HCT116 (cell line): ENCODE results near the gene ING1. TPM values are rescaled to one million over a fixed set of nuclear protein-coding genes. Genes with fewer than 3 reads are reported as not detected.
A peak's percentile ranks its signal among the peaks of the same experiment; 100 is the strongest.

ENCODE experiments used
- ATAC-seq: fragments of 200-7000 bp; cut with Tn5 transposase; 2 replicates; pipeline ENCODE4 v1.9.1; 2020; ENCODE audit warnings: mild to moderate bottlenecking, moderate library complexity
- BruUV-seq: library from RNA; stranded (reverse); fragments of 400-500 nt; replicated peaks from 2 replicates; lab custom pipeline; 2021; lab: Mats Ljungman, UMichigan
- CTCF ChIA-PET: fragments of 300-600 bp; sonication (Branson Sonifier 250); formaldehyde crosslinking; loops from one replicate; lab custom pipeline; 2021; ENCODE audit warnings: antibody characterized with exemption; lab: Charles Lee
- POLR2A ChIA-PET: fragments of 300-600, 350-600 bp; sonication (Branson Sonifier 250); formaldehyde crosslinking; loops from one replicate; lab custom pipeline; 2021; ENCODE audit warnings: antibody characterized with exemption; lab: Charles Lee
- RAD21 ChIA-PET, 2 experiments: fragments of 300-600 bp; sonication (Branson Sonifier 250); formaldehyde crosslinking; loops; one replicate each; lab custom pipeline; 2023; ENCODE audit warnings: low total read pairs in 2 of 2; ENCODE audit not compliant: uncharacterized antibody in 2 of 2, unreplicated experiment in 2 of 2, low non-redundant PET in 1 of 2; lab: Charles Lee
- DNase-seq: peaks from one replicate; pipeline ENCODE4 v3.0.0-alpha.2; 2010; ENCODE audit warnings: low read depth, low spot score
- H2AFZ ChIP-seq: fragments of 200-600 bp; shearing (Covaris generic), sonication (generic); 2 replicates; pipeline ENCODE4 v1.6.1; 2017; ENCODE audit warnings: low read depth, mixed run types, mixed read lengths, antibody characterized with exemption, low read length; ENCODE audit not compliant: poor library complexity, severe bottlenecking
- H3K27ac ChIP-seq: 2 replicates; pipeline ENCODE4 v1.5.1; 2012; ENCODE audit warnings: low read depth, low read length
- H3K27me3 ChIP-seq: fragments of 200-600 bp; sonication (generic); 2 replicates; pipeline ENCODE4 v1.6.1; 2016; ENCODE audit warnings: mixed run types, low read length, mixed read lengths; ENCODE audit not compliant: insufficient read depth
- H3K36me3 ChIP-seq, 2 experiments: fragments of 200-500 bp in 1 of 2; fragments of 200-600 bp in 1 of 2; sonication (Bioruptor generic) in 1 of 2; sonication (generic) in 1 of 2; 2 replicates each; pipeline versions ENCODE4 v1.5.1 to v1.6.1; 2014 to 2016; ENCODE audit warnings: low read length in 2 of 2, inconsistent platforms in 1 of 2, mixed read lengths in 1 of 2, mixed run types in 1 of 2; ENCODE audit not compliant: insufficient read depth in 2 of 2, control insufficient read depth in 1 of 2
- H3K4me1 ChIP-seq, 2 experiments: fragments of 200-600 bp in 1 of 2; sonication (generic) in 1 of 2; 2 replicates each; pipeline versions ENCODE4 v1.5.1 to v1.6.1; 2012 to 2017; ENCODE audit warnings: low read length in 2 of 2, inconsistent platforms in 1 of 2, mild to moderate bottlenecking in 1 of 2, mixed read lengths in 1 of 2, mixed run types in 1 of 2, moderate library complexity in 1 of 2; ENCODE audit not compliant: insufficient read depth in 2 of 2, control insufficient read depth in 1 of 2
- H3K4me2 ChIP-seq: fragments of 200-600 bp; sonication (generic); 2 replicates; pipeline ENCODE4 v1.6.1; 2017; ENCODE audit warnings: mixed run types, low read length, mixed read lengths
- H3K4me3 ChIP-seq, 2 experiments: fragments of 200-600 bp in 1 of 2; sonication (generic) in 1 of 2; replicated peaks in 1 of 2; 2 replicates each; pipeline ENCODE4 v1.5.1; 2011 to 2016; ENCODE audit warnings: low read length in 2 of 2, control low read depth in 1 of 2, low read depth in 1 of 2, mild to moderate bottlenecking in 1 of 2, mixed read lengths in 1 of 2, mixed run types in 1 of 2
- H3K79me2 ChIP-seq: fragments of 200-600 bp; sonication (generic); 2 replicates; pipeline ENCODE4 v1.6.1; 2017; ENCODE audit warnings: mild to moderate bottlenecking, mixed run types, low read length, moderate library complexity, mixed read lengths; ENCODE audit not compliant: insufficient read depth
- H3K9ac ChIP-seq: fragments of 200-600 bp; sonication (generic); 2 replicates; pipeline ENCODE4 v1.6.1; 2016; ENCODE audit warnings: low read length, mixed read lengths
- H3K9me2 ChIP-seq: fragments of 200-600 bp; sonication (generic), shearing (Covaris generic); 2 replicates; pipeline ENCODE4 v1.6.1; 2017; ENCODE audit warnings: mixed run types, mild to moderate bottlenecking, moderate library complexity; ENCODE audit not compliant: insufficient read depth
- H3K9me3 ChIP-seq, 2 experiments: fragments of 200-500 bp in 1 of 2; fragments of 200-600 bp in 1 of 2; sonication (Bioruptor generic) in 1 of 2; sonication (generic) in 1 of 2; 2 replicates each; pipeline ENCODE4 v1.6.1; 2014 to 2017; ENCODE audit warnings: low read length in 2 of 2, mixed read lengths in 2 of 2, inconsistent platforms in 1 of 2, low read depth in 1 of 2, mild to moderate bottlenecking in 1 of 2, mixed run types in 1 of 2, moderate library complexity in 1 of 2; ENCODE audit not compliant: control insufficient read depth in 1 of 2, insufficient read depth in 1 of 2
- H4K20me1 ChIP-seq: fragments of 200-600 bp; sonication (generic), shearing (Covaris generic); 2 replicates; pipeline ENCODE4 v1.6.1; 2017; ENCODE audit warnings: mixed run types, mild to moderate bottlenecking, moderate library complexity; ENCODE audit not compliant: insufficient read depth
- RAD21 ChIP-seq: IDR thresholded peaks from 2 replicates; pipeline ENCODE4 v1.6.1; 2012; ENCODE audit warnings: low read depth, mild to moderate bottlenecking
- REST ChIP-seq: IDR thresholded peaks from 2 replicates; pipeline ENCODE4 v1.6.1; 2012; ENCODE audit warnings: low read depth
- SP1 ChIP-seq: IDR thresholded peaks from 2 replicates; pipeline ENCODE4 v1.6.1; 2012; ENCODE audit warnings: low read depth
- TCF7L2 ChIP-seq: IDR thresholded peaks from 2 replicates; pipeline ENCODE4 v1.7.0; 2011; ENCODE audit warnings: borderline replicate concordance, inconsistent platforms; ENCODE audit not compliant: insufficient read depth, insufficient read length; ENCODE audit errors: extremely low read depth
- ZFX ChIP-seq: fragments of 450-650 bp; IDR thresholded peaks from 2 replicates; pipeline ENCODE4 v1.6.1; 2017
- intact Hi-C: fragments of 100-400 bp; cut with micrococcal nuclease; formaldehyde crosslinking; loops from 2 replicates; pipeline ENCODE4 v1.10.0; 2022
- total RNA-seq: library from RNA; stranded (reverse); gene quantifications from one replicate; pipeline ENCODE4 v1.2.1, GENCODE V29; 2021; ENCODE audit not compliant: unreplicated experiment
- TF ChIP-seq, protein P1 (sequence below): IDR thresholded peaks from 2 replicates; pipeline ENCODE4 v1.6.1; 2011; ENCODE audit warnings: mild to moderate bottlenecking, low read length, moderate library complexity; ENCODE audit not compliant: insufficient replicate concordance; ENCODE audit errors: extremely low read depth
- TF ChIP-seq, protein P2 (sequence below), 3 experiments: fragments of 200-600 bp in 1 of 3; sonication (generic) in 1 of 3; IDR thresholded peaks in 2 of 3; conservative IDR thresholded peaks in 1 of 3; 2 replicates each; pipeline ENCODE4 v1.5.1; 2012 to 2017; ENCODE audit warnings: low read depth in 2 of 3, low read length in 2 of 3, antibody characterized with exemption in 1 of 3, borderline replicate concordance in 1 of 3, control low read depth in 1 of 3, mild to moderate bottlenecking in 1 of 3, mixed read lengths in 1 of 3, mixed run types in 1 of 3, moderate library complexity in 1 of 3; ENCODE audit not compliant: insufficient read depth in 1 of 3

Gene ING1
- total RNA-seq, 1 experiment from 2014 or later: 27.0 TPM

DNA sequence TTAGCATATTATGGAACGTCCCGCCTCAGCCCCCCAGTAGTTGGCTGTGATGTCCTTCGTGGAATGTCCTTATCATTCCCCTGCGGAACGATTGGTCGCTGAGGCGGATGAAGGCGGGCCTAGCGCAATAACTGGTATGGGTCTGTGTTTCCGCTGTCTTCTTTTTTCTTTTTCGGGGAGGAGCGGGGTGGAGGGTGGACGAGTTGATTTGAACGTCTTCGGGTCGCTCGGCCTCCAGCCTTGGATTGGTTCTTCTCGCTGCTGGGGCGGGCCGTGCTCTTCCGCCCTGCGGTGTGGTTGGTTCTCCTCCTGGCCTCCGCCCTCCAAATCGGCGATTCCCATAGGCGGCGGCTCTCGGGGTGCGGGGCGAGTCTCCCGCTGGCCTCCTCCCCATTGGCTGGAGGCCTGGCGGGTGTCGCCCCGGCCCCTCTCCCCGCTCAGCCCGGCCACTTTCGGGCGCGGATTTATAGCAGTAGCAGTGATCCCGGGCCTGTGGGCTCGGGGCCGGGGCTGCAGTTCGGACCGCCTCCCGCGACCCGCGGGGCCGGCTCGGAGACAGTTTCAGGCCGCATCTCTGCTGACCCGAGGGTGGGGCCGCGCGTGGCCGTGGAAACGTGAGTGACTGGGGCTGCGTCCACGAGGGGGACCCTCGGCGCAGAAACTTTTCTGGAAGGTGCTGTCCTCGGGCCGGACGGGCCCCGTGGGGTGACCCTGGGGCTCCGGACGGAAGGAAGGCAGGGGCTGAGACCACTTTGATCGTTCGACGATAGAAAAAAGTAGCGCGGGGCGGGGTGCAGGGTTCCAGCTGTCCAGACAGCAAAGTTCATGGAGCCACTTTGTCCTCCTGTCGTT lies 2.1 kb downstream of the ING1 start:
- Histone ChIP-seq H3K36me3 (peaks cover 8 to 10% of the 10 kb centered on the region in 2 experiments; a peak in 3 of 4 replicates), H3K27ac (peak overlapping the region; percentile 73), H4K20me1 (peaks cover 26% of the 10 kb centered on the region), H3K4me1 (peaks cover 15 to 32% of the 10 kb centered on the region in 2 experiments; a peak in 3 of 4 replicates), H3K79me2 (peaks cover 63% of the 10 kb centered on the region), H3K4me2 (peak overlapping the region; percentile 98), H3K9me3 (no peaks in the 10 kb centered on the region), H2AFZ (no peak overlapping the region), H3K27me3 (no peaks in the 10 kb centered on the region), H3K4me3 (peak overlapping the region; percentile 88 to 93), H3K9ac (peak overlapping the region; percentile 95), H3K9me2 (no peaks in the 10 kb centered on the region)
- peak; percentile 73 for ATAC-seq
- DNase-seq: peak; percentile 99
- RAD21 ChIA-PET: interaction anchor here in 1 of 2 experiments (1.0 kb wide), 1 partner anchor 9 kb away, joined by 3 read pairs; the partner anchor contains the start of gene CARS2
- POLR2A ChIA-PET: interaction anchor here (0.6 to 4.2 kb wide), 15 partner anchors 10 to 250 kb away, joined by 3 to 40 read pairs (median 3); partner anchors contain the start of genes ANKRD10, CARS2 and NAXD
- CTCF ChIA-PET: no interaction called here
- intact Hi-C loops: loop anchor here (2.0 to 10.0 kb wide), 3 partner anchors 155 to 249 kb away; partner anchors contain the start of gene ANKRD10
- TF ChIP-seq, protein P1, sequence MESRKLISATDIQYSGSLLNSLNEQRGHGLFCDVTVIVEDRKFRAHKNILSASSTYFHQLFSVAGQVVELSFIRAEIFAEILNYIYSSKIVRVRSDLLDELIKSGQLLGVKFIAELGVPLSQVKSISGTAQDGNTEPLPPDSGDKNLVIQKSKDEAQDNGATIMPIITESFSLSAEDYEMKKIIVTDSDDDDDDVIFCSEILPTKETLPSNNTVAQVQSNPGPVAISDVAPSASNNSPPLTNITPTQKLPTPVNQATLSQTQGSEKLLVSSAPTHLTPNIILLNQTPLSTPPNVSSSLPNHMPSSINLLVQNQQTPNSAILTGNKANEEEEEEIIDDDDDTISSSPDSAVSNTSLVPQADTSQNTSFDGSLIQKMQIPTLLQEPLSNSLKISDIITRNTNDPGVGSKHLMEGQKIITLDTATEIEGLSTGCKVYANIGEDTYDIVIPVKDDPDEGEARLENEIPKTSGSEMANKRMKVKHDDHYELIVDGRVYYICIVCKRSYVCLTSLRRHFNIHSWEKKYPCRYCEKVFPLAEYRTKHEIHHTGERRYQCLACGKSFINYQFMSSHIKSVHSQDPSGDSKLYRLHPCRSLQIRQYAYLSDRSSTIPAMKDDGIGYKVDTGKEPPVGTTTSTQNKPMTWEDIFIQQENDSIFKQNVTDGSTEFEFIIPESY: no peak
- TF ChIP-seq, protein P2, sequence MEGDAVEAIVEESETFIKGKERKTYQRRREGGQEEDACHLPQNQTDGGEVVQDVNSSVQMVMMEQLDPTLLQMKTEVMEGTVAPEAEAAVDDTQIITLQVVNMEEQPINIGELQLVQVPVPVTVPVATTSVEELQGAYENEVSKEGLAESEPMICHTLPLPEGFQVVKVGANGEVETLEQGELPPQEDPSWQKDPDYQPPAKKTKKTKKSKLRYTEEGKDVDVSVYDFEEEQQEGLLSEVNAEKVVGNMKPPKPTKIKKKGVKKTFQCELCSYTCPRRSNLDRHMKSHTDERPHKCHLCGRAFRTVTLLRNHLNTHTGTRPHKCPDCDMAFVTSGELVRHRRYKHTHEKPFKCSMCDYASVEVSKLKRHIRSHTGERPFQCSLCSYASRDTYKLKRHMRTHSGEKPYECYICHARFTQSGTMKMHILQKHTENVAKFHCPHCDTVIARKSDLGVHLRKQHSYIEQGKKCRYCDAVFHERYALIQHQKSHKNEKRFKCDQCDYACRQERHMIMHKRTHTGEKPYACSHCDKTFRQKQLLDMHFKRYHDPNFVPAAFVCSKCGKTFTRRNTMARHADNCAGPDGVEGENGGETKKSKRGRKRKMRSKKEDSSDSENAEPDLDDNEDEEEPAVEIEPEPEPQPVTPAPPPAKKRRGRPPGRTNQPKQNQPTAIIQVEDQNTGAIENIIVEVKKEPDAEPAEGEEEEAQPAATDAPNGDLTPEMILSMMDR (IDR thresholded peaks at IDR 0.05 in 2 of 3, conservative IDR thresholded peaks at IDR 0.05 in 1 of 3; ENCODE audit: borderline replicate concordance in 1 of 3, insufficient read depth in 1 of 3, low read depth in 2 of 3, low read length in 2 of 3): 0 out of 6 replicates have a peak, but pooled peaks of 1 of the 3 experiments have one; percentile 18
- TF ChIP-seq REST (no peak), RAD21 (no peak), ZFX (peak; percentile 64; the same call in 1 of the 2 replicates), TCF7L2 (peak; percentile 4), SP1 (no peak)
- TSS peak; percentile 71 for BruUV-seq
